Measurements from ENCODE around the gene KIAA0232.

The KIAA0232 gene

DNA sequence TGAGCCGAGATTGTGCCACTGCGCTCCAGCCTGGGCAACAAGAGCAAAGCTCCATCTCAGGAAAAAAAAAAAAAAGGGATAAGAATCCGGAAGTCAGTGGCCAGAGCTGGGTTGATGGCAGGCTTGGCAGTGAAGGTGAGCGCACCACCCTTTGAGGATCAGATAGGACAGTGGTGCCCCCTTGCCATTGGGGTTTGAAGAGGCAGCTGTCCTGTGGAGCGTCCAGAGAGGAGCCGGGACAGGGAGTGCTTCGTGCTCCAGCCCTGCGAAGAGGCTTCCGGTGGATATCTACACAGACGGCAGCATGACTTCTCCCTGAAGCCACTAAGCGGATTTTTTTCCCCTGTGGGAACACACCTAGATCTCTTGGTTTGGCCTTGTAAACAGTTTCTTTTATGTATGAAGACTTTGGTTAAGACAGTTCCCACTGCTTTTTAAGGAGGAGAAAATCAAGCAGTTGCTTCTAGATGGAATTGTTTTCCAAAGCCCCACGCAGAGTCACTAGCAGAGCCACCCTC, 133.6 kb downstream of the KIAA0232 start:
- no peak for DNase-seq (ENCODE audit: low read depth, low spot score)

- DNase-seq (ENCODE audit: low read depth, low spot score): no peak
Measured at GRCh38 chr4:6916587-6917460, 134.3 kb downstream of the KIAA0232 start.

DNA sequence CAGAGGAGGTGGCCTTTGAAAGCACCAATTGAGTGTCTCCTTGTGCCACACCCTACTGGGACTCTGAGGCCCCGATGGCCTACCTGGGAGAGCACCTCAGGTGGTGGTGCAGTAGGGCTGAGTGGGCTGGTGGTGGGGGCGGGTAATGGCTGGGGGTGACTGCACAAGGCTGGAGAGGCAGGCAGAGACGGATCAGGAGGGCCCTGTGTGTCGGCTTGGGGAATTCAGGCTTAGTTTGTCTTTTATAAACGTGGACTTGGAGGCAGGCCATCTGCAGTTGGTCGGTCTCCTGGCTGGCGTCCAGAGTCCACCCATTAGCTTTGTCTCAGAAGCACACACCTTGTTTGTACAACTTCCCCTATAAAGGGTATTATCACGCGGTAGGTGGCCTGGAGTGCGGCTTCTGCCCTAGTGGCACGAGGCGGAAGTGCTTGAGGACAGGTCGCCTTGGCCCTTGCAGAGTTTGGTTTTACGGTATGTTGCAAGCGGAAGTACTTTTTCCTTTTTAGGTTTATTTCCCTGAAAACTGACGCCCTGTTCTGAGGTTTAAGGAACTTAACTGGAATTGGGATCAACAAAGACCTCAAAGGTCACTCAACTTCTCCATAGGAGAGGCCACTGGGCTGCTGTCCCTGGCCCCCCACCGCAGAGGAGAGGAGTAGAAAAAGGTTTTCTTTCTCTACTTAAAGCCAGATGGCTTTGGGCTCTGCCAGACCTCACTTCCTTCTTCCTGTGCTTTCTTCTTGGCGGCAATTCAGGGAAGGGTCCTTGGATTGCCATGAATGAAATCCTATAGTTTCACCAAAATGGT, 135.1 kb downstream of the KIAA0232 start:
- DNase-seq (ENCODE audit: low read depth, low spot score): no peak

DNA sequence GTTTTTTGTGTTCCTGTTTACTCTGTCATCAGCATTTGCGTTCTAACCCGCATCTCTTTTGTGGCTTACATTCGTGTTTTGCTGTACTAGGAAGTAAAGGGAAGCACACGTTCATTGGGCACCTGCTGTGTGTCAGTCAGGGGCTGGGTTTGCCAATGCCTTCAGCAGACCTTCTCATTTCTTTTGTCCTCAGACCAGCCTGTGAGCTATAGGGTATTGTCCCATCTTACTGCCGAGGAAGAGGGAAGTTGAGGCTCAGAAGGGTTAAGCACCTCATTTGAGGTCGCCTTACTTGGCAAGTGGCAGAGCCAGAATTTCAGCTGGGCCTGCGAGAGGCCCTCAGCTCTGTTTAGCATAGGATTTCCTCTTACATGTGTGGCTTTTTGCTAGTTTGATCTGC, 135.8 kb downstream of the KIAA0232 start:
- no peak for DNase-seq (ENCODE audit: low read depth, low spot score)

- no peak for DNase-seq (ENCODE audit: low read depth, low spot score)
Measured at GRCh38 chr4:6920171-6920570, 137.6 kb downstream of the KIAA0232 start.

DNA sequence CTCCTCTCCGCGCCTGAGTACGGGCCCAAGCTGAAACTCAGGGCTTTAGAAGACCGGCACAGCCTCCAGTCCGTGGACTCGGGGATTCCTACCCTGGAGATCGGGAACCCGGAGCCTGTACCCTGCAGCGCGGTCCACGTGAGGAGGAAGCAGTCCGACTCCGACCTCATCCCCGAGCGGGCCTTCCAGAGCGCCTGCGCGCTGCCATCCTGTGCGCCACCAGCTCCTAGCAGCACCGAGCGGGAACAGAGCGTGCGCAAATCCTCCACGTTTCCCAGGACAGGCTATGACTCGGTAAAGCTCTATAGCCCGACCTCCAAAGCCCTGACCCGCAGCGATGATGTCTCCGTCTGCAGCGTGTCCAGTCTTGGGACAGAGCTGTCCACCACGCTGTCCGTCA, 141.0 kb downstream of the KIAA0232 start:
- no peak for DNase-seq (ENCODE audit: low read depth, low spot score)

- DNase-seq (ENCODE audit: low read depth, low spot score): no peak
Measured at GRCh38 chr4:6924361-6924779, 141.8 kb downstream of the KIAA0232 start.

GRCh38 chr4:6925357-6925836, 142.9 kb downstream of the KIAA0232 start:
- no peak for DNase-seq (ENCODE audit: low read depth, low spot score)

GRCh38 chr4:6926081-6926480, 143.6 kb downstream of the KIAA0232 start:
- DNase-seq (ENCODE audit: low read depth, low spot score): no peak

- DNase-seq (ENCODE audit: low read depth, low spot score): no peak
Measured at GRCh38 chr4:6926681-6927478, 144.4 kb downstream of the KIAA0232 start.

DNA sequence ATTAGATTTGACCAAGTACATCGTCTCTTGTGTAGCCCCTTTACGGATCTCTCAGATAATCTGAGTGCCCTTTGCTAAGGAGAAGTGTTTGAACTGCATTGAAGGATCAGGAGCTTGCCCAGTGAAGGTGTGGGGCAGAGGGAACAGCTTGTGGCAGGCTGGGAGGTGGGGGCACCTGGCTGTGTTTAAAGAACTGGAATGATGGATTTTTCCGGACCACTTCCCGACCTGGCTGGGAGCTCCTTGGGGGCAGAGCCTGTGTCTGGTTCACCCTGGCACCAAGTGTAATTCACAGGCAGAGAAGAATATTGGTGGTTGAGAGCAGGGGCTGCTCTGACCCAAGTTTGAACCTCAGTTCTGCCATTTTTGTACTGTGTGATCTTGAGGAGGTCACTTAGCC, 145.6 kb downstream of the KIAA0232 start:
- DNase-seq (ENCODE audit: low read depth, low spot score): no peak

DNA sequence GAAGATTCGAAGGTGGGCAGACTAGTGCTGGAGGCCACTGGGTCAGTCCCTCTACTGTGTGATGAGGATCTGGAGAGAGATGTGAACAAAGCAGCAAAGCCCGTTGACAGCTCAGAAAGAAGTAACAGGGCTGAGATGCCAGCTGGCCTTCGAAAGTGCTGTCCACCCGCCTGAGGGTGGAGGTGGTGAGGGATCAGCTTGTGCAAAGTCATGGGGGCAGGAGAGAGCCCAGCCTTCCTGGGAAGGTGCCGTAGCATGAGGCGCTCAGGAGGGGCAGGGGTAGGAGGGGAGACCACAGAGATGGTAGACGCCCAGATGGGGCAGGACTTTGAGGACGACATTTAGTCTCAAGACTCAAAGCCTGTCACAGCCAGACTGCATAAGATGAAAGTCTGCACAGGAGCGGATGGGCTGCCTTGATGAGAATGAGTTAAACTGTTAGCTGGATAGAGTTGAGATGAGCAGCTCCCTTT, 146.8 kb downstream of the KIAA0232 start:
- no peak for DNase-seq (ENCODE audit: low read depth, low spot score)

DNA sequence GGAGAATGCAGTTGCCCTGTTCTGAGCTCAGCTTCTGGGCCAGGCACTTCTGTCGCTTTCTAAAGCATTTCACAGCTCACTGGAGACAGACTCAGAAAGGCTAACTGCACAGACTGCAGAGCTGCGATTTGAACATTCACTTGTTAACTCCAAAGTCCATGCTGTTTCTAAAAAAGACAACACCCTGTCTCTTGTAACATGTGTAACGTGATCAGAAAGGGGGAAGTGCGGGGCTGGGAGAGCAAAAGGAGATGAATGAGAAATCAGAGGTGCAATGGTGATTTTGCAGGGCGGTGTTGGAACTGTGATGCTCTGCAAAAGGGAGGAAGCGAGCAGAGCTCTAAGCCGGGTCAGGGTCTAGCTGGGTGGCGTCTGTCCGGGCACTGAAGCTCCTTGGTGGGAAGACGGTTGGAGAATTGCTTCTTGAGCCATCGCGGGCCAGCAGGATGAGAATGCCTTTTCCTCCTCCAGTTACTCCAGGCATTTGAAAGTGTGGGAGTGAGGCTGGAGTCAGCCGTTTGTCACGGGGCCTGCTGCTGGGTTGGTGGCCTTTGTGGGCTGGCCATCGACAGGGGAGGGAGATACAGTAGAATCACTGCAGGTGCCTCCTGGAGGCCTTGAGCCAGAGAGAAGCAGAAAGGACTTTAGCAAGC, 147.4 kb downstream of the KIAA0232 start:
- no peak for DNase-seq (ENCODE audit: low read depth, low spot score)

- DNase-seq (ENCODE audit: low read depth, low spot score): no peak
Measured at GRCh38 chr4:6932475-6932874, 149.9 kb downstream of the KIAA0232 start.

GRCh38 chr4:6932918-6933317, 150.4 kb downstream of the KIAA0232 start:
- no peak for DNase-seq (ENCODE audit: low read depth, low spot score)
